ENCODE data around the gene ACTN1.

The ACTN1 gene

GRCh38 chr14:68978172-68978911, 760 bp downstream of the ACTN1 start:
- H3K27ac ChIP-seq: peak overlapping the region; percentile 94
- TF ChIP-seq, protein P1, sequence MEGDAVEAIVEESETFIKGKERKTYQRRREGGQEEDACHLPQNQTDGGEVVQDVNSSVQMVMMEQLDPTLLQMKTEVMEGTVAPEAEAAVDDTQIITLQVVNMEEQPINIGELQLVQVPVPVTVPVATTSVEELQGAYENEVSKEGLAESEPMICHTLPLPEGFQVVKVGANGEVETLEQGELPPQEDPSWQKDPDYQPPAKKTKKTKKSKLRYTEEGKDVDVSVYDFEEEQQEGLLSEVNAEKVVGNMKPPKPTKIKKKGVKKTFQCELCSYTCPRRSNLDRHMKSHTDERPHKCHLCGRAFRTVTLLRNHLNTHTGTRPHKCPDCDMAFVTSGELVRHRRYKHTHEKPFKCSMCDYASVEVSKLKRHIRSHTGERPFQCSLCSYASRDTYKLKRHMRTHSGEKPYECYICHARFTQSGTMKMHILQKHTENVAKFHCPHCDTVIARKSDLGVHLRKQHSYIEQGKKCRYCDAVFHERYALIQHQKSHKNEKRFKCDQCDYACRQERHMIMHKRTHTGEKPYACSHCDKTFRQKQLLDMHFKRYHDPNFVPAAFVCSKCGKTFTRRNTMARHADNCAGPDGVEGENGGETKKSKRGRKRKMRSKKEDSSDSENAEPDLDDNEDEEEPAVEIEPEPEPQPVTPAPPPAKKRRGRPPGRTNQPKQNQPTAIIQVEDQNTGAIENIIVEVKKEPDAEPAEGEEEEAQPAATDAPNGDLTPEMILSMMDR (conservative IDR thresholded peaks at IDR 0.05): no peak

GRCh38 chr14:68977718-68978171, 1.4 kb downstream of the ACTN1 start:
- peak overlapping the region; percentile 94 for H3K27ac ChIP-seq
- TF ChIP-seq, protein P1 (conservative IDR thresholded peaks at IDR 0.05): no peak

GRCh38 chr14:68977180-68977717, 1.9 kb downstream of the ACTN1 start:
- TF ChIP-seq, protein P1 (conservative IDR thresholded peaks at IDR 0.05): no peak
- H3K27ac ChIP-seq: peak overlapping the region; percentile 94

- TF ChIP-seq, protein P1 (conservative IDR thresholded peaks at IDR 0.05): no peak
Observed at GRCh38 chr14:68976160-68977067, 2.7 kb downstream of the ACTN1 start.

GRCh38 chr14:68975667-68976066, 3.4 kb downstream of the ACTN1 start:
- TF ChIP-seq, protein P1 (conservative IDR thresholded peaks at IDR 0.05): no peak
- H3K27ac ChIP-seq: no peak overlapping the region

More at GRCh38 chr14:68976160-68977067, 2.7 kb downstream of the ACTN1 start:
- H3K27ac ChIP-seq: peak overlapping the region; percentile 94; the same call in 1 of the 2 replicates

DNA sequence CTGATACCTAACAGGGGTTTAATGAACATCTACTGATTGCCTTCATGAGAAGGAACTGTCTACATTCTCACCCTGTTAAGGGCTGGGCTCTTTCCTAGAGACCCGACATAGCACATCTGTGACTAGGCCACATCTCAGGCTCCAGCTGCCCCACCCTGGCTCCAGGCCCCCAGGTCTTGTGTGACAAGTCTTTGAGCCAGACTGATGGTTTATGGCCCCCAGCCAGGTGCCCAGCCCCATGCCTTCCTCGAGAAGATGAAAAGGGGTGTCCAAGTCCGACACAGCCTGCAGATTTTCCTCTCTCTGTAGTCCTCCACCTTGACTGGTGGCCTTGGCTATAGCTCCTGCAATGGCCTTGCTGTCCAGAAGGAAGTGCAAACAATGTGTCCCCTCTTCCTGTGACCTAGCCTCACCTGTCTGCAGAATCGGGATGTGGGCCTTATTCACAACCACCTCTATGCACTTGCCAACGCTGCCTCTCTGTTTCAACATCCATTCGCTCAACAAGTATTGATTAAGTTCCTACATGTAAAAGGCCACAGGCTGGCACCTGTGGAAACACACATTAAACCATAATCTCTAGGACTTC, 4.2 kb downstream of the ACTN1 start:
- TF ChIP-seq, protein P1 (conservative IDR thresholded peaks at IDR 0.05): no peak
- H3K27ac ChIP-seq: no peak overlapping the region

All from VCaP (cell line).